Renal cortical epithelial cell (primary cell): ENCODE data around the gene FBXO24. TPM values are rescaled to one million over a fixed set of nuclear protein-coding genes. Genes with fewer than 3 reads are reported as not detected.
"Not testable (repeated sequence)": the region's sequence is repeated elsewhere in the genome, so short reads cannot be mapped to it uniquely, and the experiment has no call there.

ENCODE experiments used
- DNase-seq: peaks from one replicate; pipeline ENCODE4 v3.0.0-alpha.2; 2011; ENCODE audit warnings: low read depth
- total RNA-seq: library from RNA; depleted of rRNA; stranded (reverse); fragments of >200 nt; gene quantifications from 2 replicates; pipeline ENCODE4 v1.2.3, GENCODE V29; 2014

FBXO24 gene, protein sequence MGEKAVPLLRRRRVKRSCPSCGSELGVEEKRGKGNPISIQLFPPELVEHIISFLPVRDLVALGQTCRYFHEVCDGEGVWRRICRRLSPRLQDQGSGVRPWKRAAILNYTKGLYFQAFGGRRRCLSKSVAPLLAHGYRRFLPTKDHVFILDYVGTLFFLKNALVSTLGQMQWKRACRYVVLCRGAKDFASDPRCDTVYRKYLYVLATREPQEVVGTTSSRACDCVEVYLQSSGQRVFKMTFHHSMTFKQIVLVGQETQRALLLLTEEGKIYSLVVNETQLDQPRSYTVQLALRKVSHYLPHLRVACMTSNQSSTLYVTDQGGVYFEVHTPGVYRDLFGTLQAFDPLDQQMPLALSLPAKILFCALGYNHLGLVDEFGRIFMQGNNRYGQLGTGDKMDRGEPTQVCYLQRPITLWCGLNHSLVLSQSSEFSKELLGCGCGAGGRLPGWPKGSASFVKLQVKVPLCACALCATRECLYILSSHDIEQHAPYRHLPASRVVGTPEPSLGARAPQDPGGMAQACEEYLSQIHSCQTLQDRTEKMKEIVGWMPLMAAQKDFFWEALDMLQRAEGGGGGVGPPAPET
- 0.35 TPM in 1 of 2 replicates, not detected in the other for total RNA-seq

DNA sequence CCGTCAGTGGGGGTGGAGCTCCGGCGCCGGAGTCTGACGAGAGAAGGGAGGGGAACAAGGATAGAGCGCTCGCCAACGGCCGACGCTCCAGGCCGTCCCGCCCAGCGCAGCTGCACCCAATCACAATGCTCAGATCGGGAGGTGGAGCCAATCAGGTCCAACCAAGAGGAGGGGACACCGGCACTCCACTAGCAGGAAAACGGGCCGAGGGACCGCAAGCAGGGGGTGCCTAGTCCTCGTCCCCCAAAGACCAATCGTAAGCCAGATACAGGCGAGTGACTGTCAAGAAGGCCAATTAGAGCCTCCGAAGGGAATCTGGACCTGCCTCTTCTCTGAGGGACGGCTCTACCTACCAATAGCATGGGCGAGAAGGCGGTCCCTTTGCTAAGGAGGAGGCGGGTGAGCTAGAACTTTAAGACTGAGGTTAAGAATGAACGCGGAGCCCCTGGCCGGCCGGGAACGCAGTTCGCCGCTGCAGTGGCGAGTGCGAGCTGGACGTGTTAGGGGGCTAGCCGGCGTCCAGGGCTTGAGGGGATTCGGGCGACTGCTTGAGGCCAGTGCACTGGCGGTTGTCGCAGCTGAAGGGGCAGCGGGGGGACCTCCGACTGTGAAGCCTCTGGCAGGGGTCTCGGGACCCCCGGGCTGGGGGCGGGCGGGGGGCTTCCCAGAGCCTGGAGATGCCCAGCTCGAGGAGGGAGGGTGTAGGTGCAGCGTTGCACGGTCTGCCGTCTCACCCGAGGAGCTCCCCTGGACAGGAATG is at the start of gene FBXO24:
Gene FBXO24 (plus strand): TSS at position 63 of the 760 bp plus-strand sequence. CDS start 298 bp downstream, at position 361.
- DNase-seq, result peak; percentile 99

DNA sequence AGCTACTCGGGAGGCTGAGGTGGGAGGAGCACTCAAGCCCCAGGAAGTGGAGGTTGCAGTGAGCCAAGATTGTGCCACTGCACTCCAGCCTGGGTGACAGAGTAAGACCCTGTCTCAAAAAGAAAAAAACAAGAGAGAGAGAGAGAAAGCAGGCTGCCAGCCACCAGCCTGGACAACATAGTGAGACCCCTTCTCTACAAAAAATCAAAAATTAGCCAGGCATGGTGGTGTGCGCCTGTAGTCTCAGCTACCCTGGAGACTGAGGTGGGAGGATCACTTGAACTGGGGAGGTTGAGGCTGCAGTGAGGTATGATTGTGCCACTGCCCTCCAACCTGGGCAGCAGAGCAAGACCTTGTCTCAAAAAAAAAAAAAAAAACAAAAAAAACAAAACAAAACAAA is 49.4 kb upstream of the FBXO24 start:
- not testable (repeated sequence) for DNase-seq

DNA sequence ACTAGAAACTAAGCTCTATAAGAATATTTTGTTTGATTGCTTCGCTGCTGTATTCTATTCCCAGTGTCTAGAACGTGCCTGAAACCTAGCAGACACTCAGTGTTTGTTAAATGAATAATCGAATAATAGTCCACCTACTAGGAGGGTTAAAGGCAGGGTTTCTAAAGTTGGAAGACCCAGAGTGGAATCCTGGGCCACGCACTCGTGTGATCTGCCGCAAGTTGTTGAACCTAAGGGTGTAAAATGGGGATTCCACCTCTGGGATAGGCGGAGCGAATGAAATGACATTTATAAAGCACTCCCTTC is 47.8 kb upstream of the FBXO24 start:
- DNase-seq, result no peak

DNA sequence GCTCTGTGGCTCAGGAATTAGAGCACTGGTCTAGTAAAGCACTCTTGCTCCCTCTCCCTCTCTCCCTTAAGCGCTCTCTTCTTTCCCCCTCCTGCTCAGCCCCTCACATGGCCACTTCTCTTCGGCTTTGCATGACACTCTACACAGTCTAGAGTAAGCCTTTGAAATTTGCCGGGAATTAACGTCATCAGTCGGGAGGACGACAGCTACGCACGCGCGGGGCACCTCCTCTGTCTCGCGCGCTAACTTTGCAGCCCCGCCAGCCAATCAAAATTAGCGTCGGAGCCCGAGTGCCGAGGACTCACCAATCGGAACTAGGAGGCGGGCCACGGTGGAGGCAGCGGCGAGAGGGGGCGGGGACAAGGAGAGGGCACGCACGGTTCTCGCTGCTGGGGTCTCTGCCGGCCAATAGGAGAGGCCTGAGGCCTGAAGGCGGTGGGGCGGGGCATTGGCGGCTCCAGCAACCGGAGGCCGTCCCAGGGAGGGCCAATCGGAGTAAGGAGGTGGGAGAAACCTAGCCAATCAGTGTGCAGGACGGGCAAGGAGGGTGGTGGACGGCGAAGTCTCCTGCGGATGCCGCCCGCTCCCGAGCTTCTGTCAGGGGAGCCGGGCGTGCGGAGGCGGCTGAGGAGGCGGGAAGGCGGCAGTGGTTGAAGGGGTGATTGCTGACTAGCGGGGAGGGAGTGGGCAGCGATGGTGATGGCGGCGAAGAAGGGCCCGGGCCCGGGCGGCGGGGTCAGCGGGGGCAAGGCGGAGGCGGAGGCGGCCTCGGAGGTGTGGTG is 47.3 kb upstream of the FBXO24 start, which contains the start of gene AGFG2:
Gene AGFG2 (plus strand): TSS at position 550 of the 782 bp plus-strand sequence. CDS start 144 bp downstream, at position 694.
- peak; percentile 96 for DNase-seq

DNA sequence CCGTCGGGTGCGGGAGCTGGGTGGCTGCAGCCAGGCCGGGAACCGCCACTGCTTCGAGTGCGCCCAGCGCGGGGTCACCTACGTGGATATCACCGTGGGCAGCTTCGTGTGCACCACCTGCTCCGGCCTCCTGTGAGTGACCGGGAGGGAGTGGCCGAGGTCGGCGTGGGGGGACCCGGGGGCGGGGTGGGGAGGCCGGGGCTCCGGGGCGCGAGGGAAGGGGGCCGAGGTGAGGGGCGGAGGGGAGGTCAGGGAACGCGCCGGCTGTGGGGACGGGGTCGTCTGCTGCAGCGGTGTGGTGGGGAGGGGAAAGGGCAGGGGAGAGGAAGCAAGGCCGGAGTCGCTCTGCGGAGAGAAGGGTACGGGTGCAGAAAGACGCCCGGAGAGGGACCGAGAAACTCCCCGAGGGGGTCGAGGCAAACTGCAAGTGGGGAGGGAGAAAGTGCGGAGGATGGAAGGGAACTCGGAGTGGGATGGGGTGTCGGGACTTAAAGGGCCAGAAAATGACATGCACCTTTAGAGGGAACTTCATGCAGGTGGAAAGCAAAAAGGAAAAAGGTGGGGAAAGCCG is 46.6 kb upstream of the FBXO24 start:
- no peak for DNase-seq

DNA sequence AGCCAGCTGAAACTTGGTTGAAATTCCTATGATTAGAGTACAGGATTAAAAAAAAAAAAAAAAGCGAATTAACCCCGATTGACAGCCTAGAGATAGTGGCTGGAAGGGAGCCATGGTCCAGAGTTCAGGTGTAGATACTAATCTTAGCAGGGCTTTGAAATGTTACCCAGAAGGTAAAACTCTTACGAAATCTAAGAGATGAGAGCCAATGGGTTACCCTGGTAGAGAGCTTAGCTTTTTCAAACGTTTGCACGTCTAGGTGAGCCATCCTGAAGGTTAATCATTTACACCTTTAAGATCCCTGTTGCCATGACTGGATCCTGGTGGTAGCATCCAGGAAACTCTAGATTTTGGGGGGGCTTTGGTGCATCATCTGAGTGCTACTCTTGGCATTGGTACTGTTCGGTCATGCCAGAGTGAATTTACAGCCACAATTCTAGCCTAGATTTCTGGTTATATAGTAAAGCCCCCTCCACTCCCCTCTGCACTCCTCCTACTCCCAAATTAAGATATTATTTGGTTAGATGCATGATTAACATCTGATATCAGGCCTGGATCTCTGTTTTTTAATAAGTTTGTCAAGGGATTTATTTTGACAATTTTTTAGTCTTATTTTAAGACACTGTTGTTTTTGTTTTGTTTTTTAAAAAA is 45.9 kb upstream of the FBXO24 start:
- peak; percentile 75 for DNase-seq

DNA sequence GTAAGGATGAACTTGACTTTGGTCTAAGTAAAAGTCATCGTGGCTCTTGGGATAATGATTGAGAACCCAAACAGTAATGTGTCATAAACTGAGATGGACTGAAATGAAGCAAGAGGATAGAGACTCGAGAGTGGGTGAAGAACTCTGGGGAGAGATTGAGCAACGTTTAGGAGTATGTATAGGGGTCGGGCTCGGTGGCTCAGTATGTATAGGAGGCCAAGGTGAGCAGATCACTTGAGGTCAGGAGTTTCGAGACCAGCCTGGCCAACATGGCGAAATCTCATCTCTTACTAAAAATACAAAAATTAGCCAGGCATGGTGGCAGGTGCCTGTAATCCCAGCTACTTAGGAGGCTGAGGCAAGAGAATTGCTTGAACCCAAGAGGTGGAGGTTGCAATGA is 44.8 kb upstream of the FBXO24 start:
- not testable (repeated sequence) for DNase-seq

DNA sequence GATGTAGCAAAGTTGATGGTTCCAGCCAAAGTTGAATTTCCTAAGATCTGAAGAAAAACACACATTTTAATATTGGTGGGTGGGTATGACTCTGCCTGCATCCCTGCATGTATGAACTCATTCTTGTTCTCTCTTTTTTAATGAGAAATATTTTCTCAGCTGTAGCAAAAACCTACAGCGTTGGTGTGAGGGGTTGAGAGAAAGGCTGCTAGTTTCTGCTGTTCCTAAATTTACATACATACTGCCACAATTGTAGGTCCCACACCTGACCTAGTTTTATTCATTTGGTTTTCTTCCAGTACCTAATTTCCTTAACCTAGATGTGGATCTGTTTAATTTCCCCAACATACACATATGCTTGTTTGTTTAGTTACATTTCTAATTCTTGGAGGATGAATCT is 42.5 kb upstream of the FBXO24 start:
- DNase-seq, result no peak

DNA sequence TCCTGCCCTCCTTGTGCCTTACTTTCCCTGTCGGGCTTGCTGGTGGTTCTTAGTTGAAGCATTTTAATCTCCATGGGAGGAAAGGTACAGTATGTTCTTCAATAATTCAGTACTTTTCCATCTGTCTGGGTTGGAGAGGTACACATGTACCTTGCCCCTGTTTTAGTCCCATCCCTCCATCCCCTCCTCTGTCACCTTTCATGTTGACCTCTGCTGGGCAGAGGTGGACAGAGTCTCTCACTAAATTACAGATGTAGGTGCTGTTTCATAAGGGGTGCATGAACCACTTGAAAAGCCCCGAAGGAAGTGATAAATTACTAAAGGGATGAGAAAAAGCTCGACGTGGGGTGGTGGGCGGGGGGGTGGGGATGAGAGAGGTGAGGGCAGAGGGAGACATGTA is 41.7 kb upstream of the FBXO24 start:
- DNase-seq, result no peak

DNA sequence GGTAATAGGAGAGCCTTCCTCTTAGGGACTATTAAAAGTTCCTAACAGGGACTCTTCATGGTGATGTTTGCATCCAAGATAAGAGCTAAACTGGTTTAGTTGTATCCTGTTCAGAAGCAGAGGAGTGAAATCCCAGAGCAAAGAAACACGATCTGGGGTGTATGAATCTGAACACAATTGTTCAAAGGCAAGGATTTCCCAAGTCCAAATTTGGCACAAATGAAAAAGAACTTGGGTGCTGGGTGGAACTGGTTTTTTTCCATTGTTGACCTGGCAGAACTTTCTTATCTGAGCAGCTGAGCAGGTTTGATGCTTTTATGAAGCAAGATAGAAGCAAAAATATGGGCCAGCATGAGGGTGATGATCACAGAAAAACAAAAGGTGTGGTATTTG is 41.2 kb upstream of the FBXO24 start:
- DNase-seq, result no peak

DNA sequence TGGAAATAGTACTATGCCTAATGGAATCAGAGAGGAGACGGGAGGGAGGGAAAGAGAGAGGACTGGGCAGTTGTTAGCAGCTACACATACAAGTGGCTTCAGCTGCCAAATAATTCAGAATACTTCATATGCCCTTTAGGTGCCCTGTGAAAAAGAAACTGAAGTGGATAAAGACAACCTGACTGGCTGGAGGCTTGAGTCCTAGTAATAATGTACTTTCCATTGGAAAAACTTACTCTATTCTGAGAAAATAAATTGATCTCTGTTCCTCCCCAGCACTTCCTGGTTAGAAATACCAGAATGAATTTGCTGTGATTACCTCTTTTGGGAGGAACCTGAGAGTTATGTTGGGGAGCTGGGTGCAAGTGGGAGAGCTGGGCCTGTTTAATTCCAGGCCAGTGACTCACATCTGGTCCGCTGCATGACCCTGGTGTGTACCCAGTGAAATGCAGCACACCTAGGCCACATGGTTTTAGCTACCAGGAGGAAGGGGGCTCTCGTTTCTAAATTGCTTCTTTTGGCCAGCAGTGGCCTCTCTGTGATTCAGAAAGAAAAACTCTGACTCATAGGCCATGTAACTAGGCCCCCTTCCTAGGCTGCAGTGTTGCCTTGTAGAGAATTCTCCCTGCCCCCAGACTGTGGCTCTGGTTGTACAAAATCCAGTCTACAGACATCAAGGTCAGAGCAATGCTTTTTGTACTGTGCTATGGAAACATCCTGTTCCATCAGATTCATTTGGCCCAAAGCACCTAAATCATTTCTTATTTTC is 40.6 kb upstream of the FBXO24 start:
- DNase-seq, result peak; percentile 96

DNA sequence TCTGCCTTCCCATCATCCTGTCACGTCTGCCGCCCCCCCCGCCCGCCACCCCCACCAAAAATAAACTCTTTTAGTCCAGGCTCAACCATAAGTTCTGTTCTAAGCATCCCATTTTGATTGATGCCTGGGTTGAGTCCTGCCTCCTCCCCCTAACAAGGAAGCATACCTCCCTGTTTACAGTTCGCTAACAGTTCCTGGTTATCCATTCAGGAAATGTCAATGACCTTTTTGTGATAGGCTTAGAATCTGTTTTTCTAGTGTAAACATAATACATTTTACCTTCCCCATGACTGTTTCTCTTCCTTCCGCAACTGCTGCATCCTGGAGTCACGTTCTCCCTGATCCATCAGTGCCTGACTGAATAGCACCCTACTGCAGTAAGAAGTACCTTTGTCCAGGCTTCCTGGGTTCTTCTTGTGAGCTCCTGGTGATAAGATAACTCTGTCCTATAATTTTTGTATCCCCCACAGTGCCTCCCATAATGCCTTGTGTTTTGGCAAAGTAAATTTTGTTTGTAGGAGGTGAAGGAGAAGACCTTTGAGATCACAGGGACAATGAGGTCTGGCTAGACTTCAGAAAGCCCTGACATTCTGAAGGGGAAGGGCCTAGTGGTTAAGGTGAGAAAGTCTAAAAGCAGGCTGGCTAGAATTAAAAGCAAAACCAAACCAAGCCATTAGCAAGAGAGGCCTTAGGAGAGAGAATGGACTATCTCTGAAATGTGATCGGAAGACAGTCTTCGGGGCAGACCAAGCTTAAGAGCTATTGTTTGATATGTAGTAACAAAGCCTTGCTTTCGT is 39.8 kb upstream of the FBXO24 start:
- DNase-seq, result peak; percentile 81

DNA sequence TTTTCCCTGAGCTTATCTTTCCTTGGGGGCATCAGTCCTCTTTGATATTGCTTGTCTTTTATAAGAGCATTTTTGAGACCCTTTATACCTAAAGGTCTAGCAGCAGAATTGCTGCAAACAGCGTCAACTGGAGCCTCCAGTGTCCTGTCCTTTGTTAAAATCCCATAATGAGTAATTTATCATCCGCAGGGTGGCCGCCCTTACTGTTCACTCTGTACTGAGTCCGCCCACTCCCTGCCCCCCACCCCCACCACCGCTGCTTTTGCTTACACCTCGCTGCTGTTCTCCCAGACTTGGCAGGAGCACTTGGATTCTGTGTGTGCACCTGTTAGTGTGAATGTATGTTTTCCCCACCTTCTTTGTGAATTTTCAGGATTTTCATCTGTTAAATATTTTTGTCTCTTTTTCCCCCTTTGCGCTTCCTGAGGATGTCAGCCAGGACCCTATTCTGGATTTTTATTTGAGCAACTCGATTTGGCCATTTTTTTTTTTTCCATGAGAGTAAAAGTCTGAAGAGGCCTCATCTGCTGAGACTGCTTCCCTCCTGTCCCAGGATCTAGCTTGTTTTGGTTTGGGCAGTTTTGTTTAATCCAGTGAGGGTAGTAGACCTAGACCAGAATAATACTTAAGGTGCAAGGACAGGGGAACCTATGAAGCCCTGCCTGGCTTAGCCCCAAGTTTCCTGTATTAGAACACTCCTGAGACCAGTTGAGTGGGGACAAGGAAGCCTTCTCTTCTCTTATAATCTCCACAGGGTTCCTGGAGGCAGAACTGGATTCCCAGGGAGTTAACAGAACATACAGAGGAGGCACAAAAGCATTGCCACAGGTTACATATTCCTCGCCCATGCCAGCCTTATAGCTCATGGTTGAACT is 39.0 kb upstream of the FBXO24 start:
- no peak for DNase-seq

DNA sequence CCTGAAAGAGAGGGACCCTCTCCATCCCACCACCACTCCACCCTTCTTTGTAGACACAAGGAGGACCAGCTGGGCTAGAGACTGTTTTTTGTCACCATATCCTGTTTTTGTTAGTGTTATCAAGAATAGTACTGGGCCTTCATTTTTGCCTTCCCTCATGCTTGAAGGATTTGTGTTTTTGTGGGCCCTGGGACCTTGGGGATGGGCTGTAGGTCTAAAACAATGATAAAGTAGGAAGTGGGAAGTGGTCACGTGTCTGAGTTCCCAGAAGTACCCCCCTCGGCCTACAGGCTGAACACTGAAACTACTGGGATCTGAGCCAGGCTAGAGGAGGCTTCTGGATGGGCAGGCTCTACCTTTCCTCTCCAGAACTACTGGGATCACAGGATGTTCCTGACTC is 38.3 kb upstream of the FBXO24 start:
- peak; percentile 59 for DNase-seq

DNA sequence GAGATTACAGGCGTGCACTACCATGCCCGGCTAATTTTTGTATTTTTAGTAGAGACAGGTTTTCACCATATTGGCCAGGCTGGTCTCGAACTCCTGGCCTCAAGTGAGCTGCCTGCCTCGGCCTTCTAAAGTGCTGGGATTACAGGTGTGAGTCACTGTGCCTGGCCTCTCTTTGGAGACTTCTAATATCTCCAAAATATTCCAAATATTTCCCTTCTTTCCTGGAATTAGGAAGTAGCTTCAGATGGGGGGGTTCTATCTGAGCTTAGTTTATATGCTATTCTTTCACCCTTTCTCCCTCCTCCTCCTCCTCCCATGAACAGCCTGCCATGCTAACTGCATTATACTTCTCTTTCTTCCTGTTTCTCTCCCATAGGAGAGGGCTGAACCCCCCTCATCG is 37.7 kb upstream of the FBXO24 start:
- DNase-seq, result not testable (repeated sequence)

DNA sequence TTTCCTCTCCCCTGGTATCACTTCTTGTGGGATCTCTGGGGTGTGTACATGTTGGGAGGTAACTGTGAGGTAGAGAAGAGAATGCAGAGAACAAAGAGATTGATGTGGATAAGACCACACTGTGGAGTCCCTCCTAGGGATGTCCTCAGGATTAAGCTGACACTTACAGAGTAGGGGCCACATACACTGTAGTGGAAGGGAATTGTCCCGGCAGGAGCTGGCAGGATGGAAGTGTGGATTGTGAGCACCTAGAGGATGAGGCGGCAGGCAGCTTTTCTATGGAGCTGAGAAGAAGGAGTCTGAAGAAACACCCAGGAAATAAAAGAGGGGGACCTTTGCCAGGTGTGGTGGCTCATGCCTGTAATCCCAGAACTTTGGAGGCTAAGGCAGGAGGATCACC is 33.6 kb upstream of the FBXO24 start:
- no peak for DNase-seq

DNA sequence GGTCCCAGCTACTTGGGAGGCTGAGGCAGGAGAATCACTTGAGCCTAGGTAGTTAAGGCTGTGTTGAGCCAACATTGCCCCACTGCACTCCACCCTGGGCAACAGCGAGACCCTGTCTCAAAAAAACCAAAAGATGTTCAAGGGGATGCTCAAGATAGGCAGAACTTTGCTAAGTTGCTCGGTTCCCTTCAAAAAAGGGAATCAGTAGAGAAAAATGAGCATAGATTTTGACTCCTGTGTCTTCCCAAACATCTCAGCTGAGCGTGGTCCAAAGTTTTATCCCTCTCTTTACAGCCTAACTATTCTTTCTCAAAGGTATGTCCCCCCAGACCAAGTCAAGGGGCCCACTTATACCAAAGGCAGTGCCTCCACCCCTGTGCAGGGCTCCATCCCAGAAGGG is 33.1 kb upstream of the FBXO24 start:
- DNase-seq, result no peak

DNA sequence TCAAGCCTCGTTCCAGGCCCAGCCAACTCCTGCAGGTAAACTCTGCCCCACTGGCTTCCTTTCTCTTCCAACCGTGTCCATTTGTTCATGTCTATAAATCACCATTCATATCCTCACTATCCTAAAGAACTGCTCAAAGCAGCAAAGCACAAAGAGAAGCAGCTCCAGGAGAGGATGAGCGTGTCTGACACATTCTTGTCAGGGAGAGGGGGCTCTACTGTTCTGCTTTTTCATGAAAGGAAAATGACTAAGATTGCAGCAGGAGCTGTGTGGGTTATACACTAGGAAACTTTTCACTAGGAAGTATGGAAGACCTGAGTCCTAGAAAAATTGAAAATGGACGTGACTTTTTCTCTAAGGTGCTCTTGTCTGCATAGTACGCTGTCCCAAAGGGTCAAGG is 30.4 kb upstream of the FBXO24 start:
- DNase-seq, result no peak
